GM03348 (cell line): ENCODE data around the gene SLC22A25.
"Not testable (repeated sequence)": the region's sequence is repeated elsewhere in the genome, so short reads cannot be mapped to it uniquely, and the experiment has no call there.

Experiments
- DNase-seq: peaks from one replicate; pipeline ENCODE4 v3.0.0; 2012; ENCODE audit warnings: low spot score

Gene SLC22A25

GRCh38 chr11:63235471-63236461, 7.6 kb downstream of the SLC22A25 start:
- DNase-seq: not testable (repeated sequence)

GRCh38 chr11:63229815-63230214, 13.6 kb downstream of the SLC22A25 start:
- no peak for DNase-seq

- DNase-seq: no peak
Observed at GRCh38 chr11:63227521-63228107, 15.8 kb downstream of the SLC22A25 start.

- DNase-seq: no peak
Observed at GRCh38 chr11:63226488-63227114, 16.8 kb downstream of the SLC22A25 start.

GRCh38 chr11:63214093-63214492, 29.3 kb downstream of the SLC22A25 start:
- no peak for DNase-seq

GRCh38 chr11:63212742-63213141, 30.7 kb downstream of the SLC22A25 start:
- DNase-seq: peak; percentile 55

GRCh38 chr11:63210111-63210510, 33.3 kb downstream of the SLC22A25 start:
- no peak for DNase-seq
